ENCODE measurements around the gene FAM9C.

DNA sequence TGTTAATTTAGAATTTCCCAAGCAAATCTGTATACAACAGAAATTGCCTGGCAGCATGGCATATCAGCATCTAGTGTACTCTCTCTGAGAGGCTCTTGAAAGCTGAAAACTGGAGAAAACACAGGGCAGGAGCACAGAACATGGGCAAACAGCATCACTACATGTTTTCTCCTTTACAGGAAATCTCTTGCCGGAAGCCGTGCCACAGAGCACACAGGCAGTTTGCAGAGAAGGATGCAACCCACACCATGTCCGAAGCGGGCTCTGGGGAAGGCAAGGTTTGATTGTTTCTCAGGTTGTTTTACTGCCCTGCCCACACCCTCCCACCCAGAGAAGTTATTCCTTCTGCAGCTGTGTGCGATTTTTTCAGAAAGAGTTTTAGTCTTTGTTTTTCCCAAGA is 41.1 kb upstream of the FAM9C start:
- no peak for TF ChIP-seq POLR2A (IDR thresholded peaks at IDR 0.05; ENCODE audit: low read length)
- TF ChIP-seq GATA1 (IDR thresholded peaks at IDR 0.05; ENCODE audit: low read depth, low read length): no peak
